ENCODE results near the gene MYO9B.

The MYO9B gene

DNA sequence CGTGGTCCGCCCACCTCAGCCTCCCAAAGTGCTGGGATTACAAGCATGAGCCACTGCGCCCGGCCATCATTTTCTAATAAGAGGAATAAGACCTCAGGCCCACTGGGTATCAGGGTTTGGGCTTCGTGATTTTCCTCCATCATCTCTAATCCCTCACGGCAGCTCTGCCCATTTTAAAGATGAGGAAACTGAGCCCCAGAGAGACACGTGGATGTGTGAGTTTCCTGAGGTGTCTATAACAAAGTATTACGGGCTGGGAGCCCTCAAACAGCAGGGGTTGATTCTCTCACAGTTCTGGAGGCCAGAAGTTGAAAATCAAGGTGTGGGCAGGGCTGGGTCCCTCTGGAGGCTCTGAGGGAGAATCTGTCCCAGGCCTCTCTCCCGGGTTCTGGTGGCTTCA lies 33.7 kb downstream of the MYO9B start:
- TF ChIP-seq, protein P1, sequence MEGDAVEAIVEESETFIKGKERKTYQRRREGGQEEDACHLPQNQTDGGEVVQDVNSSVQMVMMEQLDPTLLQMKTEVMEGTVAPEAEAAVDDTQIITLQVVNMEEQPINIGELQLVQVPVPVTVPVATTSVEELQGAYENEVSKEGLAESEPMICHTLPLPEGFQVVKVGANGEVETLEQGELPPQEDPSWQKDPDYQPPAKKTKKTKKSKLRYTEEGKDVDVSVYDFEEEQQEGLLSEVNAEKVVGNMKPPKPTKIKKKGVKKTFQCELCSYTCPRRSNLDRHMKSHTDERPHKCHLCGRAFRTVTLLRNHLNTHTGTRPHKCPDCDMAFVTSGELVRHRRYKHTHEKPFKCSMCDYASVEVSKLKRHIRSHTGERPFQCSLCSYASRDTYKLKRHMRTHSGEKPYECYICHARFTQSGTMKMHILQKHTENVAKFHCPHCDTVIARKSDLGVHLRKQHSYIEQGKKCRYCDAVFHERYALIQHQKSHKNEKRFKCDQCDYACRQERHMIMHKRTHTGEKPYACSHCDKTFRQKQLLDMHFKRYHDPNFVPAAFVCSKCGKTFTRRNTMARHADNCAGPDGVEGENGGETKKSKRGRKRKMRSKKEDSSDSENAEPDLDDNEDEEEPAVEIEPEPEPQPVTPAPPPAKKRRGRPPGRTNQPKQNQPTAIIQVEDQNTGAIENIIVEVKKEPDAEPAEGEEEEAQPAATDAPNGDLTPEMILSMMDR (IDR thresholded peaks at IDR 0.05; ENCODE audit: low read depth, low read length, missing control alignments): no peak
- H3K4me3 ChIP-seq (replicated peaks; ENCODE audit: low read depth, low read length): no peak overlapping the region
- no peak for DNase-seq (ENCODE audit: extremely low read depth, low read depth)

DNA sequence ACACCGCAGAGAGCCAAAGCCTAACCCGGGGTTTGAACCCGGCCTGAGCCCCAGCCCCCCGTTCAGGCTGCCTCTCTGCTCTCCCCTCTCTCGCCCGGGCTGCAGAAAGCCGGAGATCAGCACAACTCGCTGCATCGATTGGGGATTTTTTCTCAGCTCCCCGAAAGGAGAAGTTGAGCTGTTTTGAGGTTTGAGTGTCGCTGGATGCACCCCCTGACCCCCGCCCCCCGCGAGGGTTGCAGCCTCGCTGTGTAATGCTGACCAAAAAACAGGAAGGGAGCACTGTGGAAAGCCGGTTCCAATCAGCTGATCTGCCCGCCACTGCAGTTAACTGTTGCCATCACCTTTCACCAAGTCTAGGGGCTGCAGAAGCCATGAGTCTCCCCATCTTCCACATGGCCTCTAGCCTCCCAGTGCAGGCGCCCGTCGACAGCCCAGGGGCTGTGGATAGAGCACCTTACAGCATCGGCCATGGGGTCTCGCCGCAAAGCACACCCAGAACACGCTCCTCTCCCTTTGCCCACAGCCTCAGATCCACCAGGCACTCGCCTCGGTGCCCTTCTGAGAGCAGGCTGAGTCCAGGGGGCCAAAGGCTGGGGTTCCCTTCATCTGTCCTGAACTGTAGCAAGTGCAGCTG lies 34.5 kb downstream of the MYO9B start:
- no peak overlapping the region for H3K4me3 ChIP-seq (replicated peaks; ENCODE audit: low read depth, low read length)
- TF ChIP-seq, protein P1 (IDR thresholded peaks at IDR 0.05; ENCODE audit: low read depth, low read length, missing control alignments): no peak
- DNase-seq (ENCODE audit: extremely low read depth, low read depth): no peak

DNA sequence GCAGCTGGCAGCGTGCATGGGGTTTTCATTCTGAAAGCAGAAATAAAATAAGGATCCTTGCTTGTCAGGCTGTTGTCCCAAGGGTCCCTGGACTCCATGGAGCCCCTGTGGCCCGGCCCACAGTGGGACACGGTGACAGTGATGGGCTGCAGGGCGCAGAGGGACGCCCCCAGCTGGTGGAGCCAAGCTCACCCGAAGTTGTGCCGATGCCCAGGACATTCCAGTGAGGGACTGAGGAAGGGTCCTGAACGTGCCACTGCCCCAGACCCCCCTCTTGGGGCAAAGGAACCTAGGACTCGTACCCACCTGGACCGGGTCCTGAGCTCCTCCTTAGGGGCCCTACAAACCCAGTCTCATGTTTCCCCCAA lies 35.0 kb downstream of the MYO9B start:
- no peak overlapping the region for H3K4me3 ChIP-seq (replicated peaks; ENCODE audit: low read depth, low read length)
- TF ChIP-seq, protein P1 (IDR thresholded peaks at IDR 0.05; ENCODE audit: low read depth, low read length, missing control alignments): no peak
- no peak for DNase-seq (ENCODE audit: extremely low read depth, low read depth)

DNA sequence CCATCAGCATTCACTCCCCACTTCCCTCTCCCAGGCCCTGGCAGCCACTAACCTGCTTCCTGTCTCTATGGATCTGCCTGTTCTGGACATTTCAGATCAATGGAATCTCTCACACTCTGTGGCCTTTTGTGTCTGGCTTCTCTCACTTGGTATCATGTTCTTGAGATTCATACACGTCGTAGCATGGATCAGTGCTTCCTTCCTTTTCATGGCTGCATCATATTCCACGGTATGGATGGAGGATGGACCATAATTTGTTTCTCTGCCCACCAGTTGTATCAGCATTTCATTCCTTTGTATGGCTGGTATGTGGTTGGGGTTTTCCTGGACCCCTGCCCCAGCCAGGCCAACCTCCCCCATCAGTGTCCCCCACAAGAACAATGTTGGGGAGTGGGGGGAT lies 36.2 kb downstream of the MYO9B start:
- TF ChIP-seq, protein P1 (IDR thresholded peaks at IDR 0.05; ENCODE audit: low read depth, low read length, missing control alignments): no peak
- DNase-seq (ENCODE audit: extremely low read depth, low read depth): no peak
- H3K4me3 ChIP-seq (replicated peaks; ENCODE audit: low read depth, low read length): no peak overlapping the region

DNA sequence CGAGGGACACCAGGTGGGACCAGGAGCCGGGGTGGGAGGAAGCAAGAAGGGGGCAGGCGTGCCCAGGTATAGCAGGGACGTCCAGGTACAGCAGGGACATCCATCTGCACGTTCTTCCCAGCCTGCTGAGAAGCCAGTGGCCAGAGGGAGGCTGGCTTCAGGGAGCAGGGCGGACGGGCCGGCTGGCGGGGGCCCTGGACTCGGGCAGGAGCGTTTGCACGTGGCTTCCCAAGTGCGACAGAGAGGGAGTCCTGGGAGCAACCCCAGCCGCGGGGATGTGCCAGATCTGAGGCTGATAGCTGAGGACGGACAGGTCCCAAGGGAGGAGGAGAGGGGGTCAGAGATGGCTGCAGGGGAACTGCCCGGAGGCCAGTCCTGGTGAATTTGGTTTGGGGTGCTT lies 36.7 kb downstream of the MYO9B start:
- no peak overlapping the region for H3K4me3 ChIP-seq (replicated peaks; ENCODE audit: low read depth, low read length)
- no peak for DNase-seq (ENCODE audit: extremely low read depth, low read depth)
- TF ChIP-seq, protein P1 (IDR thresholded peaks at IDR 0.05; ENCODE audit: low read depth, low read length, missing control alignments): no peak

DNA sequence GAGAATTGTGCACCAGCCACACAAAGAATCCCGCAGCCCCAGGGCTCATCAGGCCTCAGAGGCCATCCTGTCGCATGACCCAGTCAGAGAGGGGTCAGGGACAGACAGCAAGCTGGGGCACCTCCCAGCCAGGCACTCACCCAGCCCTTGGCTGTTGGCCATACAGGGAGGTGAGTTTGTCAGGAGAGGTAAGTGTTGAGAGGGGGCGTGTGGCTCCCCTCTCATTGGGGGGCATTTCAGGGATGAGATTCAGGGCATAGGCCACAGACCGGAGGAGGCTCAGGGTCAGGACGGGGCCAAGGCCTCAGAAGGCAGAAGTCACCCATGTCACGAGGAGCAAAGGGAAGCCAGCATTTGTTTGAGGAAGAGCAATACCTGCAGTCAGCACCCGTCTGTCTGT lies 37.1 kb downstream of the MYO9B start:
- no peak for DNase-seq (ENCODE audit: extremely low read depth, low read depth)
- H3K4me3 ChIP-seq (replicated peaks; ENCODE audit: low read depth, low read length): no peak overlapping the region
- TF ChIP-seq, protein P1 (IDR thresholded peaks at IDR 0.05; ENCODE audit: low read depth, low read length, missing control alignments): no peak
